Uterus (tissue), 2 donors: Measurements from ENCODE around the gene RBBP8NL.

ENCODE experiments used
- CTCF ChIP-seq, 4 experiments: fragments of 200-600 bp in 2 of 4; fragments of 450-650 bp in 2 of 4; sonication (generic) in 2 of 4; IDR thresholded peaks; one replicate each; pipeline ENCODE4 v1.5.1; 2016 to 2019; ENCODE audit warnings: antibody characterized with exemption in 4 of 4, mild to moderate bottlenecking in 2 of 4, moderate library complexity in 1 of 4
- POLR2A ChIP-seq, 2 donors: fragments of 450-650 bp; IDR thresholded peaks; one replicate each; pipeline ENCODE4 v1.6.1; 2016; ENCODE audit warnings: antibody characterized with exemption in 2 of 2, mild to moderate bottlenecking in 1 of 2, moderate library complexity in 1 of 2

- TF ChIP-seq POLR2A (IDR thresholded peaks at IDR 0.05) = no peak
- TF ChIP-seq CTCF (IDR thresholded peaks at IDR 0.05) = no peak
These were observed 39.3 kb downstream of the RBBP8NL start for GRCh38 chr20:62387933-62388635.
